Activated T-cell treated with anti-CD3 and anti-CD28 coated beads, Interleukin-2, amount 50 U/mL, for 72 hours (primary cell): ENCODE results near the gene LYPD6B. TPM values are rescaled to one million over a fixed set of nuclear protein-coding genes. Genes with fewer than 3 reads are reported as not detected.

ENCODE experiments used
- ATAC-seq, 2 donors: fragments of 150-1000 bp; cut with Tn5 transposase; replicated peaks in 1 of 2; 2 replicates each; pipeline ENCODE4 v1.10.0; 2021; ENCODE audit warnings: moderate library complexity in 2 of 2, mild to moderate bottlenecking in 1 of 2
- DNase-seq, 2 donors: peaks; one replicate each; pipeline ENCODE4 v3.0.0; 2021 to 2022; ENCODE audit warnings: mixed read lengths in 1 of 2
- H3K27ac Mint-ChIP-seq: one replicate; pipeline ENCODE4 v1.8.0; 2022; ENCODE audit warnings: mild to moderate bottlenecking, moderate library complexity, mixed read lengths
- H3K27me3 Mint-ChIP-seq: one replicate; pipeline ENCODE4 v1.8.0; 2022; ENCODE audit warnings: low read depth, mixed read lengths
- H3K36me3 Mint-ChIP-seq, 2 donors: one replicate each; pipeline ENCODE4 v1.8.0; 2022; ENCODE audit warnings: mixed read lengths in 2 of 2, mild to moderate bottlenecking in 1 of 2; ENCODE audit not compliant: insufficient read depth in 2 of 2
- H3K4me1 Mint-ChIP-seq: one replicate; pipeline ENCODE4 v1.8.0; 2022; ENCODE audit warnings: low read depth, mixed read lengths
- H3K4me3 Mint-ChIP-seq, 2 donors: one replicate each; pipeline ENCODE4 v1.8.0; 2022; ENCODE audit warnings: mild to moderate bottlenecking in 2 of 2, mixed read lengths in 2 of 2, moderate library complexity in 2 of 2
- H3K9me3 Mint-ChIP-seq, 2 donors: one replicate each; pipeline ENCODE4 v1.8.0; 2022; ENCODE audit warnings: mixed read lengths in 2 of 2
- total RNA-seq, 2 donors: library from RNA; stranded (reverse); gene quantifications; one replicate each; pipeline ENCODE4 v1.2.3, GENCODE V29; 2022

LYPD6B gene
- total RNA-seq, 2 donors from 2014 or later, result not detected

DNA sequence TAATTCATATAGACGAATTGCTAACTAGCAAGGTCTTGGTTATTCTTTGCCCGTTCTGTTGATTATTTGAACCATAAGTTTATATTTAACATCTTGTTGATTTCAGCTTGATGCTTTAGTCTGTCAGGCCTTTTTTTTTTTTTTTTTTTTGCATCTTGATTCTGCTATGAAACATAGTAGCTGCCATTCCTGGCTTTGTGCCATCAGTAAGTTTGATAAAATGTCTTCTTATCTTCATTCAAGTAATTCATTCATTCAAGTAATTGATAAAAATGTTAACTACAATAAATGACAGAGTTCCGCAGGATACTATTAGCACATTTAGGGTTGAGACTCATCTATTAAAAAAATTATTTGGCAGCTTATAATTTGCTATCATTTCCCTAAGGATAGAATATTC is 134.7 kb downstream of the LYPD6B start:
- peaks cover 5% of the 10 kb centered on the region for H3K4me1 Mint-ChIP-seq
- peaks cover 3 to 7% of the 10 kb centered on the region in 2 donors for H3K36me3 Mint-ChIP-seq
- ATAC-seq, result no peak
- H3K27me3 Mint-ChIP-seq, result peaks cover 26% of the 10 kb centered on the region
- no peak overlapping the region for H3K4me3 Mint-ChIP-seq
- H3K27ac Mint-ChIP-seq, result no peak overlapping the region
- H3K9me3 Mint-ChIP-seq, result peaks cover 3 to 4% of the 10 kb centered on the region in 2 donors
- DNase-seq, result no peak

GRCh38 chr2:149175956-149176355 is 137.5 kb downstream of the LYPD6B start:
- H3K27ac Mint-ChIP-seq, result no peak overlapping the region
- no peaks in the 10 kb centered on the region for H3K4me1 Mint-ChIP-seq
- peaks cover 3% of the 10 kb centered on the region in 2 donors for H3K9me3 Mint-ChIP-seq
- DNase-seq, result no peak
- ATAC-seq, result no peak
- peaks cover 28% of the 10 kb centered on the region for H3K27me3 Mint-ChIP-seq
- H3K36me3 Mint-ChIP-seq, result peaks cover 3 to 7% of the 10 kb centered on the region in 2 donors
- no peak overlapping the region for H3K4me3 Mint-ChIP-seq

- ATAC-seq, result no peak
- no peak for DNase-seq
- H3K4me1 Mint-ChIP-seq, result no peaks in the 10 kb centered on the region
- no peaks in the 10 kb centered on the region for H3K36me3 Mint-ChIP-seq
- H3K4me3 Mint-ChIP-seq, result no peak overlapping the region
- peaks cover 22% of the 10 kb centered on the region for H3K27me3 Mint-ChIP-seq
- H3K9me3 Mint-ChIP-seq, result no peaks in the 10 kb centered on the region
- H3K27ac Mint-ChIP-seq, result no peak overlapping the region
Measured at GRCh38 chr2:149178612-149179011, 140.1 kb downstream of the LYPD6B start.

DNA sequence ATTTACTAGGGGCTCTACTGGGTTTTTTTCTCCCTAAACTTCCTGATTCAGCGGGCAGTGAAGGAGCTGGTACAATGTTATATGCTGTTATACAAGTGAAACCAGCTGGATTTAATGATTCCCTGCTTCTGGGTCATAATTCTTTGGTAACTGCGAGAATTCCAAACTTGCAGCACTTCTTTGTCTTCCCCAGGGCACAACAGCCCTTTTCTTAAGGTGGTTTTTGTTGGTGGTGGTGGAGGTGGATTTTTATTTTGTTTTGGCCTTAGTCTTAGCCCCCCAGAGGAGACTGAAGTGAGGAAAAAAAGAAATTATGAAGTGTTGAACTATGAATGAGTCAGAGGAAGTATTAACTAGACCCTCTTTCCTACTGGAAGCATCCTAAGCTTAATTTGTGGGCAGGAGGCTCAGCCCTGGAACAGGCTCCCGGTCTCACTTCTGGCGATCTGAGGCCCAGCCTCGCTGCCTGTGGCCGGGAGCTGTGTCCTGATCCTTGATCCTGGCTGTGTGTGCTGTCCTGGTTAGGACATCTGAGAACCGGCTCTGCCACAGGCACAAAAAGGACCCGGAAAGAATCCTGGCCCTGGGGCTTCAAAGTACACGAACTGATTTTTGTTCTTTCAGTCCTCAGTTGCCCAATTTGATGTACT is 141.9 kb downstream of the LYPD6B start:
- ATAC-seq, result no peak
- H3K4me1 Mint-ChIP-seq, result no peaks in the 10 kb centered on the region

GRCh38 chr2:149183187-149183586 is 144.7 kb downstream of the LYPD6B start:
- Mint-ChIP-seq H3K4me3 (no peak overlapping the region), H3K27ac (no peak overlapping the region), H3K4me1 (no peaks in the 10 kb centered on the region), H3K9me3 (no peaks in the 10 kb centered on the region), H3K36me3 (no peaks in the 10 kb centered on the region), H3K27me3 (peaks cover 13% of the 10 kb centered on the region)
- ATAC-seq (no peak), DNase-seq (no peak)

More for the DNA sequence above, 141.9 kb downstream of the LYPD6B start:
- Mint-ChIP-seq H3K36me3 (no peaks in the 10 kb centered on the region), H3K27ac (no peak overlapping the region), H3K9me3 (no peaks in the 10 kb centered on the region), H3K4me3 (no peak overlapping the region), H3K27me3 (peaks cover 22% of the 10 kb centered on the region)
- no peak for DNase-seq

- Mint-ChIP-seq H3K9me3 (no peaks in the 10 kb centered on the region), H3K4me1 (no peaks in the 10 kb centered on the region), H3K36me3 (no peaks in the 10 kb centered on the region), H3K4me3 (no peak overlapping the region), H3K27me3 (peaks cover 6% of the 10 kb centered on the region), H3K27ac (no peak overlapping the region)
- no peak for DNase-seq
- no peak for ATAC-seq
Measured at GRCh38 chr2:149184991-149185390, 146.5 kb downstream of the LYPD6B start.

- no peak overlapping the region for H3K27ac Mint-ChIP-seq
- ATAC-seq (no peak), DNase-seq (no peak)
- no peaks in the 10 kb centered on the region for H3K36me3 Mint-ChIP-seq
- no peak overlapping the region for H3K4me3 Mint-ChIP-seq
- no peaks in the 10 kb centered on the region for H3K9me3 Mint-ChIP-seq
- H3K4me1 Mint-ChIP-seq, result no peaks in the 10 kb centered on the region
- no peaks in the 10 kb centered on the region for H3K27me3 Mint-ChIP-seq
Measured at GRCh38 chr2:149185942-149186490, 147.5 kb downstream of the LYPD6B start.

GRCh38 chr2:149187057-149187456 is 148.6 kb downstream of the LYPD6B start:
- no peak overlapping the region for H3K27ac Mint-ChIP-seq
- H3K4me1 Mint-ChIP-seq, result no peaks in the 10 kb centered on the region

GRCh38 chr2:149188291-149188690 is 149.8 kb downstream of the LYPD6B start:
- no peaks in the 10 kb centered on the region for H3K36me3 Mint-ChIP-seq
- no peak overlapping the region for H3K27ac Mint-ChIP-seq
- no peaks in the 10 kb centered on the region for H3K4me1 Mint-ChIP-seq
- H3K9me3 Mint-ChIP-seq, result no peaks in the 10 kb centered on the region
- H3K4me3 Mint-ChIP-seq, result no peak overlapping the region
- ATAC-seq, result no peak
- peaks cover 3% of the 10 kb centered on the region for H3K27me3 Mint-ChIP-seq
- no peak for DNase-seq

More at GRCh38 chr2:149187057-149187456, 148.6 kb downstream of the LYPD6B start:
- ATAC-seq (no peak), DNase-seq (no peak)
- no peaks in the 10 kb centered on the region for H3K27me3 Mint-ChIP-seq
- H3K36me3 Mint-ChIP-seq, result no peaks in the 10 kb centered on the region
- H3K9me3 Mint-ChIP-seq, result no peaks in the 10 kb centered on the region
- H3K4me3 Mint-ChIP-seq, result no peak overlapping the region

DNA sequence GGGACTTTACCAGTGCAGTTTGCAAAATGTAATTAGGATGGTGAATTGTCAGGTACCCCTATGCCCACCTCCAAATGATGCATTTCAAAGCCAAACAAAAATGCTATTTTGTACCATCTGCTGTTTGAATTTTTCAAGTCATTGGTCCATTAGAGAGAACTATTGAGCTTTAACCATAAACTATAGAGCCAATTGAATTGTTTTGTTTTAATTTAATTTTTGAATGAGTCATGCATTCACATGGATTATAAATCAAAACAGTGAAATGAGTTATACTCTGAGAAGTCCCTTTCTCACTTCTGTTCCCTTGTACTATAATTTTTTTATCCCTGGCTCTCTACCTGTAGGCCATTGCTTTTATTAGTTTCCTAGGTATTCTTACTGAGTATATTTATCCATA is 151.3 kb downstream of the LYPD6B start:
- no peaks in the 10 kb centered on the region for H3K9me3 Mint-ChIP-seq
- H3K4me3 Mint-ChIP-seq, result no peak overlapping the region
- ATAC-seq (no peak), DNase-seq (no peak)
- H3K4me1 Mint-ChIP-seq, result no peaks in the 10 kb centered on the region
- no peak overlapping the region for H3K27ac Mint-ChIP-seq
- H3K27me3 Mint-ChIP-seq, result peaks cover 6% of the 10 kb centered on the region
- no peaks in the 10 kb centered on the region for H3K36me3 Mint-ChIP-seq

DNA sequence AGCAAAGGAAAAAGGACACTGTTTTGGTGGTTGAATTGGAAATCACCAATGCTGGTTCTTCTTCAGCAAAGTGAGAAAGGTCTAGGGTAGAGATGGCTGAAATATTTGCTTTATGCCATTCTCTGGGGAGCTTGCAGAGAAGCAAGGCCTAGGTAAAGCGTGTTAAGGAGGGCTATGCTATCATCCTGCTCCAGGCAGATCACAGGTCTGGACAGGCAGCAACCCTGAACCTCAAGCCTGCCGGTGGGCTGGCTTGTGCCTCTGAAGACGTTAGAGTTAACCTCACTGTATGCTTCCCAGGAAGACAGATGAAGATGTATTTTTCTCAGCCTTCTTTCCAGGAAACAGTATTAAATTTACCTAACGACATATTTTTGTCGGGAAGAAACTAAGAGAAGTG is 153.4 kb downstream of the LYPD6B start:
- peaks cover 6% of the 10 kb centered on the region for H3K27me3 Mint-ChIP-seq
- H3K4me1 Mint-ChIP-seq, result no peaks in the 10 kb centered on the region
- H3K27ac Mint-ChIP-seq, result no peak overlapping the region
- no peaks in the 10 kb centered on the region for H3K36me3 Mint-ChIP-seq
- DNase-seq (no peak), ATAC-seq (no peak)
- H3K9me3 Mint-ChIP-seq, result no peaks in the 10 kb centered on the region
- no peak overlapping the region for H3K4me3 Mint-ChIP-seq

DNA sequence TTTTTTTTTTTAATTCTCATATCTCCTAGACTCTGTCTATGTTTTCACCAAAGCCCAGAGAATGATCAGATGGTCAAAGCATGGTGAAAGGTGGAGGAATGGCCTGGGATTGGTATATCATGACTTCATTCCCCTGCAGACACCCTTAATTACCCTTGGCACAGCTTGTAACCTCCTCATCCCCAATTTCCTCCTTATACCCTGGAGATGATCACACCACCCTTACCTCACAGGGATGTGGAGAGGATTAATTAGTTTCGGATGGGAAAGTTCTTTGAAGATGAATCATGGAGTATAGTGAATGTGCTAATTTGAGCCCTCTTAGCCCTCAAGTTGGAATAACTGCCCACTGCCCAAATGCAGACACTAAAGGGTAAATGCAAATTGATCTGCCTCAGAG is 153.9 kb downstream of the LYPD6B start:
- Mint-ChIP-seq H3K4me3 (no peak overlapping the region), H3K36me3 (no peaks in the 10 kb centered on the region), H3K27me3 (peaks cover 6% of the 10 kb centered on the region), H3K27ac (no peak overlapping the region), H3K4me1 (no peaks in the 10 kb centered on the region), H3K9me3 (no peaks in the 10 kb centered on the region)
- ATAC-seq (no peak), DNase-seq (no peak)

DNA sequence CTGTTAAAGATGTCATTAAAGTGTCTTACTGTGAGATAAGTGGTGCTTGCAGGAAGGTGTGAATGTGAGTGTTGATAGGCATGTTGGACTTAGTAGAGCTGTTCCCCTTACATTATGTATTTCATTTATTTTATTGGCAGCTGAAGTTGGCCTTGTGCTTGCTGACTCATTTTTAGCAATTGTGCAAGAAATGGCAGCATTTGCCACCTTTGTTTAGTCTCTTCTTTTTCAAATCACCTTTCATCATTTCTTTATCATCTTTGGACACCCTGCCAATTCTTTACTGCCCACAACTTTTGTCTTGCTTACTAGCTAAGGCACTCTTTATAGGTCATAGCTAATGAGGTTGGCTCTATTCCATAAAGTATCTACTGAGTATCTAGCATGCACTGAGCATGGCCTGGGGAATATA is 161.6 kb downstream of the LYPD6B start:
- H3K36me3 Mint-ChIP-seq, result no peaks in the 10 kb centered on the region
- ATAC-seq, result no peak

GRCh38 chr2:149204686-149205085 is 166.2 kb downstream of the LYPD6B start:
- H3K4me1 Mint-ChIP-seq, result no peaks in the 10 kb centered on the region
- H3K9me3 Mint-ChIP-seq, result no peaks in the 10 kb centered on the region
- no peak for ATAC-seq
- peaks cover 9% of the 10 kb centered on the region for H3K27me3 Mint-ChIP-seq
- no peak for DNase-seq
- no peaks in the 10 kb centered on the region for H3K36me3 Mint-ChIP-seq
- no peak overlapping the region for H3K27ac Mint-ChIP-seq
- H3K4me3 Mint-ChIP-seq, result no peak overlapping the region

More for the DNA sequence above, 161.6 kb downstream of the LYPD6B start:
- no peak overlapping the region for H3K27ac Mint-ChIP-seq
- no peaks in the 10 kb centered on the region for H3K9me3 Mint-ChIP-seq
- no peak for DNase-seq
- H3K4me3 Mint-ChIP-seq, result no peak overlapping the region
- no peaks in the 10 kb centered on the region for H3K27me3 Mint-ChIP-seq
- H3K4me1 Mint-ChIP-seq, result no peaks in the 10 kb centered on the region
